GM10266 (cell line): ENCODE measurements around the gene DERL2.
A peak's percentile ranks its signal among the peaks of the same experiment; 100 is the strongest.

Experiments
- DNase-seq: peaks from one replicate; pipeline ENCODE4 v3.0.0; 2012; ENCODE audit errors: extremely low spot score
- TF ChIP-seq, protein P1 (sequence below): IDR thresholded peaks from 2 replicates; pipeline ENCODE4 v1.5.1; 2012; ENCODE audit warnings: mild to moderate bottlenecking, low read depth; ENCODE audit not compliant: control insufficient read depth, insufficient read depth; ENCODE audit errors: missing control alignments

DERL2 gene

DNA sequence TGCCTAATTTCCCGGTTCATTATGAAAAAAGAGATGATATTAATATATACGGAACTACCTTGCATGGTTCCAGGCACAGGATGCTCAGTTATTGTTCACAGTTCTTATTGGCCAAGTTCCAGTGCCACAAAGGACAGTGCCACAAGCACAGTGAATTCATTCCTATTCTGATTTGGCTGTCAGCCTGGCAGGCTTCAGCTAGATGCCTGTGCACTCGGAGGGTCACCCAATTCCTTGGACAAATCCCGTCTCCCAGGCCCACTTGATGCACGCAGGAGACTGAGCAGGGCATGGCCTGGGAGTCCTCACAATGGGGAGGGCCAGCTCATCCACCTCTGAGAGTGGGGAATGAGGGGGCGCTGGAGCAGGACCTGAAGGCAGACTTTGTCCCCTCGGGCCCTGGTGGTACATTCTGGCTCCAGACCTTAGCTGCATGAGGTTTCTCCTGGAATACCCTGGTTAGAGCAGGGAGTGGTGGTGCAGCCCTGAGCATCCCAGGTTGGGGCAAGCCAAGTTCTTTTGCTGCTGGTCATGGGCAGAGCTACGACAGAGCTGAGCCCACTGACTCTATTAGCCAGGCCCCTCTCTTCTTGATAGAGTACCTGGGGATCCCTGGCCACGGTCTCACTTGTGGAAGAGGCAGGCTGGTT is 41.7 kb upstream of the DERL2 start:
- DNase-seq = no peak
- TF ChIP-seq, protein P1, sequence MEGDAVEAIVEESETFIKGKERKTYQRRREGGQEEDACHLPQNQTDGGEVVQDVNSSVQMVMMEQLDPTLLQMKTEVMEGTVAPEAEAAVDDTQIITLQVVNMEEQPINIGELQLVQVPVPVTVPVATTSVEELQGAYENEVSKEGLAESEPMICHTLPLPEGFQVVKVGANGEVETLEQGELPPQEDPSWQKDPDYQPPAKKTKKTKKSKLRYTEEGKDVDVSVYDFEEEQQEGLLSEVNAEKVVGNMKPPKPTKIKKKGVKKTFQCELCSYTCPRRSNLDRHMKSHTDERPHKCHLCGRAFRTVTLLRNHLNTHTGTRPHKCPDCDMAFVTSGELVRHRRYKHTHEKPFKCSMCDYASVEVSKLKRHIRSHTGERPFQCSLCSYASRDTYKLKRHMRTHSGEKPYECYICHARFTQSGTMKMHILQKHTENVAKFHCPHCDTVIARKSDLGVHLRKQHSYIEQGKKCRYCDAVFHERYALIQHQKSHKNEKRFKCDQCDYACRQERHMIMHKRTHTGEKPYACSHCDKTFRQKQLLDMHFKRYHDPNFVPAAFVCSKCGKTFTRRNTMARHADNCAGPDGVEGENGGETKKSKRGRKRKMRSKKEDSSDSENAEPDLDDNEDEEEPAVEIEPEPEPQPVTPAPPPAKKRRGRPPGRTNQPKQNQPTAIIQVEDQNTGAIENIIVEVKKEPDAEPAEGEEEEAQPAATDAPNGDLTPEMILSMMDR = no peak

DNA sequence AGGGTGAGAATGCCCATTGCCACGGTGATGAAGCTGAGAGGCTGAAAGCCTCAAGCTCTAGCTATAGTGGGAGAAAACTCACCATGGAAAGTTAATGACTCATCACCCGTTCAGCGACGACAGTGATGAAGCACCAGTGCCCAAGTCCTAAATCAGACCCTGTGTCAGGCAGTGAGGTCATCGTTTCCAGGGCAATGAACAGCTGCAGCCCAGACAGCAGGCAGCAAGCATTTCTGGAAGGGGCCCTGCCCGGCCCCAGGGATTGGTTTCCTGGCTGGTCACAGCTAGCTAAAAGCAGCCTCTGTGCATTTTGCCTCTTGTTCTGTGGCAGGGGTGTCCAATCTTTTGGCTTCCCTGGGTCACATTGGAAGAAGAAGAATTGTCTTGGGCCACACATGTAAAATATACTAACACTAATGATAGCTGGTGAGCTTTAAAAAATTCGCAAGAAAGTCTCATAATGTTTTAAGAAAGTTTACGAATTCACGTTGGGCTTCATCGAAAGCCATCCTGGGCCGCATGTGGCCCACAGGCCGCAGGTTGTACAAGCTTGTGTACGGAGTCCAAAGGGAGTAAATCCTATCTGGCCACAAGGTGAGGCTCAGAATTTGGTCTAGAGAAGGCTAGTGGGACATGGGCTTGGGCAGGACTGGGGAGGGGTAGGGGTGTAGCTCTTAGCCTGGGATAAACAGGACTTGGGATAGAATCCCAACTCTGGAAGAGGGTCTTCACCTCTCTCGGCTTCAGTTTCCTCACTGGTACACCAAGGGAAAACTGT is 41.0 kb upstream of the DERL2 start:
- peak; percentile 65 for DNase-seq

DNA sequence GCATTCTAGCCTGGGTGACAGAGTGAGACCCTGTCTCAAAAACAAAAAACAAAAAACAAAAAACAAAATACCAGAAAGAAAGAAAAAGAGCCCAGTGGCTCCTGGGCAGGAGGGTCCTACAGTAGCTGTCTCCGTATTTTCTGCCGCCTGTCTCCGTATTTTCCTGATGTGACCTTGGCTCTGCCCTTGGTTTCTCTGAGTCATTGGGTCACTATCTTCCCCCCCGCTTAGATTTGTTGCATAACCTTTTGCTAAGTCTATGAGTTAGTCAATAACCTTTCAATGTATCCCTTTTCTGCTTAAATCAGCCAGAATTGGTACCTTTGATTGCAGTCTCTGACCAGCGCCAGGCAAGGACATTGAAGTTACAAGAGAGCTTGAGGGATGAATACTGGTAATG is 37.3 kb upstream of the DERL2 start:
- TF ChIP-seq, protein P1 = no peak
- DNase-seq = no peak

More for the DNA sequence above, 41.0 kb upstream of the DERL2 start:
- TF ChIP-seq, protein P1 = no peak

DNA sequence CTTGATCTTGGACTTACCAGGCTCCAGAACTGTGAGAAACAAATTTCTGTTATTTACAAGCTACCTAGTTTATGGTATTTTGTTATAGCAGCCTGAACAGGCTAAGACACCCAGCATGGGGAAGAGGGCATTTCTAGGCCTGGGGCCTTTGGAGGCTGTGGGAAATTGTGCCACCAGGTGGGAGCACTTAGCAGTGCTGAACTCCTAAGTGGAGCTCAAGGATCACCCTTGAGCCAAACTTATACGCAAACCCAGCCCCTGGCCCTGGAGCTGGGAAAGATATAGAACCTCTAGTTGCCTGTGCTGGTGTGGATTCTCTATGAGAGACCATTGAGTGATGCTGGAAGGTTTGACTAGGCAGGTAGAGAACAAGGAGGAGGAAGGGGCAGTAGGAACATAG is 36.5 kb upstream of the DERL2 start:
- TF ChIP-seq, protein P1 = no peak
- no peak for DNase-seq

DNA sequence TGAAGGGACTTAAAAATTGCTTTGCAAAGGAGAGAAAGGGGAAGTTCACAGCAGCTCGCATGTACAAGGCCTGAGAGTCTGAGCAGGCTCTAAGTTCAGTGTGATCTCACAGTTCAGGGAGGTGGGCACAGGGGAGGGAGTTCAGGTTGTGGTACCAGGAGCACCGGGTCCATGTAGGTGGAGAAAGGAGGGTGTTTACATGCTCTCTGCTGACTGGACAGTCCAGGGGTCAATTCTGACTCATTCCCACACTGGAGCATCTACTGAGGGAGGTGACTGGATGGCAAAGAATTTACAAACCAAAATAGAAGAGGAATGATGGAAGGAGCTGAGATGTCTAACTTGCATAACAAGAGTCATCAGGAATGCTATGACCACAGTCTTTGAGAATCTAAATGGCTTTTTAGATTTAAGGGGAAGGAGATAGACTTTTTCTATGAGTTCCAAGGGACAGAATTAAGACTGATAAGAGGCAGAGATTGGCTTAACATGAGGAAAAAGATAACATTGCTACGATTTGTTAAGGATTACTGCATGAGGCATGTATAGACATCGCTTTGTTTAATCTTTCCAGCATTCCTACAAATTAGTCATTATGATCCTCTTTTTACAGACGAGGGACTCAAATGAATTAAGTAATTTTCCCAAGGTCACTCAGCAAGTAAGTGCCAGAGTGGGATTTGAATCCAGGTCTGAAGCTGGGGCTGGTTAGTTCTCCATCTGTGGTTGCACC is 30.2 kb upstream of the DERL2 start:
- TF ChIP-seq, protein P1 = no peak
- no peak for DNase-seq

DNA sequence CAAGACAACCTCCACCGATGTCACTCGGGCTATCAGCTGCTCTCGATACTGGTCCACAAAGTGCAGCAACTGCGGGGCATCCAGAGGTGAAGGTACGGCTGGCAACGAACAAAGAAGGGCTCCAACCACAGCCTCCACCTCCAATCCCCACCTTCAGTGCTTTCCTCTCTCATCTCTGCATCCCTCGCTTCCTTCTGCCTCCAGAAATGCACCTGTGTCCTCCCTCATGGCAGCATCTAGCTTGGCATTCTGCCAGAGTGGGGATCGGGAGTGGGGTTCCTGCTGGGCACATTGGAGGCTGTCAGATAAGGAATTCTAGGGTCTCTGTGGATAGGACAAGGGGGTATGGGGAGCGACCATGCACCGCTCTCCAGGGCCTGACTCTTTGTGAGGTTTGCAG is 29.0 kb upstream of the DERL2 start:
- no peak for DNase-seq
- TF ChIP-seq, protein P1 = no peak
